Activated T-cell treated with anti-CD3 and anti-CD28 coated beads, Interleukin-2, amount 50 U/mL, for 24 hours (primary cell): ENCODE results near the gene SHC3.

Experiments used
- DNase-seq: peaks from one replicate; pipeline ENCODE4 v3.0.0-alpha.2; 2020
- H3K27ac Mint-ChIP-seq: 2 replicates; pipeline ENCODE4 v1.8.0; 2020; ENCODE audit warnings: mild to moderate bottlenecking, mixed read lengths
- H3K27me3 Mint-ChIP-seq: 2 replicates; pipeline ENCODE4 v1.8.0; 2020; ENCODE audit warnings: mixed read lengths
- H3K36me3 Mint-ChIP-seq: 2 replicates; pipeline ENCODE4 v1.8.0; 2020; ENCODE audit warnings: low read depth, mixed read lengths
- H3K4me1 Mint-ChIP-seq: 2 replicates; pipeline ENCODE4 v1.8.0; 2020; ENCODE audit warnings: low read depth, mixed read lengths
- H3K4me3 Mint-ChIP-seq: 2 replicates; pipeline ENCODE4 v1.8.0; 2020; ENCODE audit warnings: mild to moderate bottlenecking, moderate library complexity, mixed read lengths
- H3K9me3 Mint-ChIP-seq: 2 replicates; pipeline ENCODE4 v1.8.0; 2020; ENCODE audit warnings: mixed read lengths

The SHC3 gene

DNA sequence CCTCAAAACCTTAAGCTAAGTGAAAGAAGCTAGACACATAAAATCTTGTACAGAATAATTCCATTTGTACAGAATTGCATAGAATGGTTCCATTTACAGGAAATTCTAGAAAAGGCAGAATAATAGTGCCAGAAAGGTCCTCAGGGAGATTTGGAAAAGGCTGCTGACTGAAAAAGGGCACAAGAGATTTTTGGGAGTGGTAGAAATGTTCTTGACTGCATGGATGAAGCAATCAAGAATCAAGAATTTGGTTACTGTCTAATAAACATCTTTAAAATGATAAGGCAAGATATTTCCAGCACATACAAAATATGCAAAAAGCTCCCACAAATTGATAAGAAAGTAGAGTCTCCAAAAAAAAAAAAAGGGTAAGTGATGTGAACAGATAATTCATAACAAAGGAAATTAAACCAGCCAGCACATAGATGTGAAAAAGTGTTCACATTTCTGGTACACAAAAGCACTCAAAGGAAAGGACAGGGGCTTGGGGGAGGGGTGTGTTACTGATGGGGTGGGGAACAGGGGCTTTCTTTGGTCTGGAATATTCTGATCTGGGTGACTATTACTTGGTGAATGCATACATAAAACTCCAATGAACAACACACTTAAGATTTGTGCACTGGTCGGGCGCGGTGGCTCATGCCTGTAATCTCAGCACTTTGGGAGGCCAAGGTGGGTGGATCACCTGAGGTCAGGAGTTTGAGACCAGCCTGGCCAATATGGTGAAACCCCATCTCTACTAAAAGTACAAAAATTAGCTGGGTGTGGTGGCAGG is 85.2 kb downstream of the SHC3 start:
- no peak overlapping the region for H3K4me3 Mint-ChIP-seq
- no peaks in the 10 kb centered on the region for H3K9me3 Mint-ChIP-seq
- no peak overlapping the region for H3K27ac Mint-ChIP-seq
- no peaks in the 10 kb centered on the region for H3K36me3 Mint-ChIP-seq
- H3K4me1 Mint-ChIP-seq: peaks cover 4% of the 10 kb centered on the region
- H3K27me3 Mint-ChIP-seq: peaks cover 16% of the 10 kb centered on the region
- DNase-seq: no peak

DNA sequence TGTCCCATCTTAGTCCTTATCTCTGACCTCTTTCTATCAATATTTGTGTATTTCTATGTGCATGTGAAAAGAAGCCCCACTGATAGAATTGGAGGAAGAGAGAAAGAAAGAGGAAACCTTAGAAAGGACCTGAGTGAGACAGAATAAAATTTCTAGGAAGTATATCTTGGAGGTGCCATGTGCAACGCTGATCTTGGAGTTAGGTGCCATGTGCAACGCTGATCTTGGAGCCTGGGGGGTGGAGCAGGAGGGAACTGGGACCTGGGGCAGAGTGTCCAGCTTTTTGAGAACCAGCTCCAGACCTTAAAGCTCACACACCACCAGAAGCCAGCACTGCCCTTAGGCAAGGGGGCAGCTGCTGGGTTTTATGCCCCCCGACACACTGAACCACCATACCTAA is 89.4 kb downstream of the SHC3 start:
- H3K4me3 Mint-ChIP-seq: no peak overlapping the region
- H3K36me3 Mint-ChIP-seq: no peaks in the 10 kb centered on the region
- no peak overlapping the region for H3K27ac Mint-ChIP-seq
- no peak for DNase-seq
- no peaks in the 10 kb centered on the region for H3K9me3 Mint-ChIP-seq
- H3K27me3 Mint-ChIP-seq: peaks cover 29% of the 10 kb centered on the region
- H3K4me1 Mint-ChIP-seq: peaks cover 7% of the 10 kb centered on the region

- Mint-ChIP-seq H3K4me1 (peaks cover 6% of the 10 kb centered on the region), H3K36me3 (no peaks in the 10 kb centered on the region), H3K27me3 (peaks cover 54% of the 10 kb centered on the region), H3K4me3 (no peak overlapping the region), H3K9me3 (peaks cover 6% of the 10 kb centered on the region), H3K27ac (no peak overlapping the region)
- DNase-seq: no peak
These were observed 95.0 kb downstream of the SHC3 start for GRCh38 chr9:89083626-89084025.

DNA sequence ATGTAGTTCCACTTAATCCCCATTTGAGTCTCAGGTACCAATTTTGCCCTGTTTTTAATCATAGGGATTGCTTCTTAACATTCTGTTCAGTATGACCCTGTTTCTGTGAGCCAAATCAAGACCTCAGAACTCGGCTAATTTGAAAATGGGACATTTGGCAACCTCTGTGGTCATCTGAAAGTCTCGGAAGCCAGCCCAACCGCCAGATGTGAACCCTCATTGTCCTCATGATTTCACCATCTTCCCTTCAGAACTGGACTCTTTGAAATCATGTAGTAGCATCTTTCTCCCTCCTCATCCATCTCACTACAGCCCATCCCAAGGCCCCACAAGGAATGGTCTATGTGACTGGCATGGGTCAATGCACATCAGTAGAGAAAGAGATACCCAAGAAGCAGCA is 98.4 kb downstream of the SHC3 start:
- Mint-ChIP-seq H3K4me1 (no peaks in the 10 kb centered on the region), H3K4me3 (no peak overlapping the region), H3K27ac (no peak overlapping the region), H3K9me3 (peaks cover 6% of the 10 kb centered on the region), H3K36me3 (no peaks in the 10 kb centered on the region), H3K27me3 (peaks cover 49% of the 10 kb centered on the region)
- no peak for DNase-seq

GRCh38 chr9:89079391-89079790 is 99.2 kb downstream of the SHC3 start:
- H3K4me1 Mint-ChIP-seq: no peaks in the 10 kb centered on the region
- H3K36me3 Mint-ChIP-seq: no peaks in the 10 kb centered on the region
- H3K27ac Mint-ChIP-seq: no peak overlapping the region
- no peak for DNase-seq
- no peak overlapping the region for H3K4me3 Mint-ChIP-seq
- peaks cover 44% of the 10 kb centered on the region for H3K27me3 Mint-ChIP-seq
- H3K9me3 Mint-ChIP-seq: peaks cover 6% of the 10 kb centered on the region

GRCh38 chr9:89078860-89079259 is 99.8 kb downstream of the SHC3 start:
- no peak overlapping the region for H3K27ac Mint-ChIP-seq
- no peak for DNase-seq
- no peak overlapping the region for H3K4me3 Mint-ChIP-seq

GRCh38 chr9:89078421-89078820 is 100.2 kb downstream of the SHC3 start:
- Mint-ChIP-seq H3K27me3 (peaks cover 46% of the 10 kb centered on the region), H3K4me3 (no peak overlapping the region), H3K27ac (no peak overlapping the region), H3K9me3 (peaks cover 6% of the 10 kb centered on the region), H3K36me3 (no peaks in the 10 kb centered on the region), H3K4me1 (no peaks in the 10 kb centered on the region)
- DNase-seq: no peak

More at GRCh38 chr9:89078860-89079259, 99.8 kb downstream of the SHC3 start:
- Mint-ChIP-seq H3K36me3 (no peaks in the 10 kb centered on the region), H3K9me3 (peaks cover 6% of the 10 kb centered on the region), H3K27me3 (peaks cover 47% of the 10 kb centered on the region), H3K4me1 (no peaks in the 10 kb centered on the region)

DNA sequence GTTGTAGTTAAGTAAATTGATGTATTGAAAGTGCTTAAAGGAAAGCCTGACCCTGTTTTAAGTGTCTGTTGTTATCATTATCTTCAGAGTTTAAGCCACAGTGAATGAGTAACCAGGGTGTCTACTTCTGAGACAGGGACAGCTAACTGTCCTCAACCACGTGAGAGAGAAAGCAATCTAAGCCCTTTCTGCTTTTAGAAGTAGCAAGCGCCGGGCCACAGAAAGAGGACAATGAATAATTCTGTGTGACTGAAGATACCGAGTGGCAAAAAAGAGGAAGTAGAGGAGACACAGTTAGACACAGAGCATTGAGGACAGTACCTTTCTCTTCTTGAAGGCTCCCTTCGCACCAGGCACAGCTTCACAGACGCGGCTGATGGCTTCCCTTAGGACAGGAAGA is 101.1 kb downstream of the SHC3 start:
- H3K27me3 Mint-ChIP-seq: peaks cover 43% of the 10 kb centered on the region
- no peak for DNase-seq
- no peak overlapping the region for H3K4me3 Mint-ChIP-seq
- no peaks in the 10 kb centered on the region for H3K36me3 Mint-ChIP-seq
- H3K9me3 Mint-ChIP-seq: no peaks in the 10 kb centered on the region
- no peak overlapping the region for H3K27ac Mint-ChIP-seq
- H3K4me1 Mint-ChIP-seq: no peaks in the 10 kb centered on the region

DNA sequence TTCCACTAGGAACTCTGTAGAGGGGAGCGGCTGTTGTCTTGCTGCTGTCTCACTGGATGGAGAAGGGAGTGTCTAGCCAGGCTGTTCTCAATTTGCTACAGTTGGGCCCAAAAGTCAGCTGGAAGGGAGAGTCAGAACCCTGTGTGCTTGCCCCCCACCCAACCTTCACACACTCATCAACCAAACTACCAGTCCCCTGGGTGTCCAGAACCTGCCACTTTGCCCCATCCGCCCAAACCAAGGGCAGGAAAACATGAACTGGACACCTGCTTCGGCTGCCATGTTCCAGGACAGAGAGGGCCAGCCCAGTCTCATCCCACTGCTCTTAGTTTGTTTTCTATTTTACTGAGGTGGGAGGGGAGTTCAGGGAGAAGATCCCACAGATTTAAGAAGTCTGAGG is 105.2 kb downstream of the SHC3 start:
- H3K27ac Mint-ChIP-seq: no peak overlapping the region
- no peak for DNase-seq
- H3K4me1 Mint-ChIP-seq: no peaks in the 10 kb centered on the region
- no peak overlapping the region for H3K4me3 Mint-ChIP-seq
- no peaks in the 10 kb centered on the region for H3K36me3 Mint-ChIP-seq
- peaks cover 34% of the 10 kb centered on the region for H3K27me3 Mint-ChIP-seq
- H3K9me3 Mint-ChIP-seq: no peaks in the 10 kb centered on the region

- DNase-seq: no peak
- Mint-ChIP-seq H3K4me1 (no peaks in the 10 kb centered on the region), H3K27ac (no peak overlapping the region), H3K27me3 (peaks cover 25% of the 10 kb centered on the region), H3K36me3 (no peaks in the 10 kb centered on the region), H3K4me3 (no peak overlapping the region), H3K9me3 (no peaks in the 10 kb centered on the region)
These were observed 107.0 kb downstream of the SHC3 start for GRCh38 chr9:89071591-89071990.

GRCh38 chr9:89066835-89067234 is 111.8 kb downstream of the SHC3 start:
- Mint-ChIP-seq H3K27ac (no peak overlapping the region), H3K4me1 (no peaks in the 10 kb centered on the region)

GRCh38 chr9:89065921-89066320 is 112.7 kb downstream of the SHC3 start:
- Mint-ChIP-seq H3K4me3 (no peak overlapping the region), H3K27ac (no peak overlapping the region), H3K27me3 (peaks cover 13% of the 10 kb centered on the region), H3K4me1 (no peaks in the 10 kb centered on the region), H3K9me3 (no peaks in the 10 kb centered on the region), H3K36me3 (no peaks in the 10 kb centered on the region)
- DNase-seq: no peak

More at GRCh38 chr9:89066835-89067234, 111.8 kb downstream of the SHC3 start:
- no peak for DNase-seq
- Mint-ChIP-seq H3K9me3 (no peaks in the 10 kb centered on the region), H3K27me3 (peaks cover 13% of the 10 kb centered on the region), H3K4me3 (no peak overlapping the region), H3K36me3 (no peaks in the 10 kb centered on the region)

- H3K9me3 Mint-ChIP-seq: no peaks in the 10 kb centered on the region
- no peak overlapping the region for H3K27ac Mint-ChIP-seq
- peaks cover 7% of the 10 kb centered on the region for H3K27me3 Mint-ChIP-seq
- H3K4me3 Mint-ChIP-seq: no peak overlapping the region
- no peaks in the 10 kb centered on the region for H3K36me3 Mint-ChIP-seq
- H3K4me1 Mint-ChIP-seq: no peaks in the 10 kb centered on the region
- no peak for DNase-seq
These were observed 117.8 kb downstream of the SHC3 start for GRCh38 chr9:89060790-89061189.

DNA sequence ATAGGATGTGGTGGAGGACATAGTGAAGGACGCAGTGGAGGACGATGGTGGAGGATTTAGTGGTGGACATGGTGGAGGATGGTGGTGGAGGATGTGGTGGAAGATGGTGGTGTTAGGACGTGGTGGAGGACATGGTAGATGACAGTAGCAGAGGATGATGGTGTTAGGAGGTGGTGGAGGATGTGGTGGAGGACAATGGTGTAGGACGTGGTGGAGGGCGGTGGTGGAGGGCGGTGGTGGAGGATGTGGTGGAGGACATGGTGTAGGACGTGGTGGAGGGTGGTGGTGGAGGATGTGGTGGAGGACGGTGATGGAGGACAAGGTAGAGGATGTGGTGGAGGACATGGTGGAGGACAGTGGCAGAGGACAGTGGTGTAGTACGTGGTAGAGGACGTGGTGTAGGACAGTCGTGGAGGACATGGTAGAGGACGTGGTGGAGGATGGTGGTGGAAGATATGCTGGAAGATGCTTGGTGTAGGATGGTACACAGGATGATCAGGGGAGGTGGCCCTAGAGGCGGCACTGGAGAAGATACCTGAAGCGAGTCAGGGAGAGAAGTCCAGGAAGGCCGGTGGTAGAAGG is 118.6 kb downstream of the SHC3 start:
- H3K4me1 Mint-ChIP-seq: no peaks in the 10 kb centered on the region
- no peak for DNase-seq

GRCh38 chr9:89058906-89059305 is 119.7 kb downstream of the SHC3 start:
- H3K4me1 Mint-ChIP-seq: no peaks in the 10 kb centered on the region
- no peaks in the 10 kb centered on the region for H3K9me3 Mint-ChIP-seq
- no peak overlapping the region for H3K27ac Mint-ChIP-seq
- no peak overlapping the region for H3K4me3 Mint-ChIP-seq
- no peak for DNase-seq
- H3K36me3 Mint-ChIP-seq: no peaks in the 10 kb centered on the region
- peaks cover 11% of the 10 kb centered on the region for H3K27me3 Mint-ChIP-seq

More for the DNA sequence above, 118.6 kb downstream of the SHC3 start:
- H3K36me3 Mint-ChIP-seq: no peaks in the 10 kb centered on the region
- H3K27me3 Mint-ChIP-seq: peaks cover 14% of the 10 kb centered on the region
- no peak overlapping the region for H3K27ac Mint-ChIP-seq
- H3K9me3 Mint-ChIP-seq: no peaks in the 10 kb centered on the region
- no peak overlapping the region for H3K4me3 Mint-ChIP-seq
